HepG2 (cell line): ENCODE data around the gene LRRC45. TPM values are rescaled to one million over a fixed set of nuclear protein-coding genes. Genes with fewer than 3 reads are reported as not detected.

Source experiments
- BORCS8-MEF2B ChIP-seq: sonication (generic); formaldehyde crosslinking; IDR thresholded peaks from 2 replicates; pipeline ENCODE4 v1.8.0; 2022; ENCODE audit warnings: mild to moderate bottlenecking, missing genetic modification reagents
- CBX2 ChIP-seq, 2 experiments: fragments of 200-600 bp in 1 of 2; sonication (generic); formaldehyde crosslinking in 1 of 2; IDR thresholded peaks; 2 replicates each; pipeline versions ENCODE4 v1.7.0 to v1.8.1; 2018 to 2022; ENCODE audit warnings: low read depth in 2 of 2, low read length in 1 of 2, mild to moderate bottlenecking in 1 of 2, missing genetic modification reagents in 1 of 2
- ELF3 ChIP-seq: IDR thresholded peaks from 2 replicates; pipeline ENCODE4 v1.6.1; 2016; ENCODE audit warnings: missing genetic modification reagents, missing compliant biosample characterization
- IRF9 ChIP-seq: sonication (generic); formaldehyde crosslinking; IDR thresholded peaks from 2 replicates; pipeline ENCODE4 v1.8.0; 2022; ENCODE audit warnings: missing genetic modification reagents, mild to moderate bottlenecking, borderline replicate concordance
- ISX ChIP-seq: sonication (generic); formaldehyde crosslinking; conservative IDR thresholded peaks from 2 replicates; pipeline ENCODE4 v1.5.0; 2020; ENCODE audit warnings: missing genetic modification reagents
- KLF11 ChIP-seq: IDR thresholded peaks from 2 replicates; pipeline ENCODE4 v1.6.1; 2016; ENCODE audit warnings: missing compliant biosample characterization
- KMT2B ChIP-seq: IDR thresholded peaks from 2 replicates; pipeline ENCODE4 v1.6.1; 2016; ENCODE audit warnings: missing genetic modification reagents, missing compliant biosample characterization
- POLR2A ChIP-seq, 2 experiments: IDR thresholded peaks; 2 replicates each; pipeline ENCODE4 v1.6.1; 2011; ENCODE audit warnings: low read depth in 2 of 2, low read length in 2 of 2, mild to moderate bottlenecking in 1 of 2, moderate library complexity in 1 of 2; ENCODE audit not compliant: insufficient read depth in 1 of 2
- TCF7 ChIP-seq: sonication (generic); IDR thresholded peaks from 2 replicates; pipeline ENCODE4 v1.6.1; 2016; ENCODE audit warnings: antibody characterized with exemption, low read depth
- ZNF18 ChIP-seq: sonication (generic); formaldehyde crosslinking; IDR thresholded peaks from 2 replicates; pipeline ENCODE4 v1.8.0; 2022; ENCODE audit warnings: mild to moderate bottlenecking, missing genetic modification reagents; ENCODE audit not compliant: insufficient replicate concordance
- ZNF724P ChIP-seq: sonication (generic); formaldehyde crosslinking; IDR thresholded peaks from 2 replicates; pipeline ENCODE4 v1.8.0; 2022; ENCODE audit warnings: missing genetic modification reagents, borderline replicate concordance
- ZNF766 ChIP-seq: sonication (generic); formaldehyde crosslinking; IDR thresholded peaks from 2 replicates; pipeline ENCODE4 v1.5.0; 2020; ENCODE audit warnings: missing genetic modification reagents, borderline replicate concordance
- ZNF773 ChIP-seq: sonication (generic); formaldehyde crosslinking; IDR thresholded peaks from 2 replicates; pipeline ENCODE4 v1.4.0; 2020; ENCODE audit warnings: missing genetic modification reagents, borderline replicate concordance
- polyA plus RNA-seq, 8 experiments: library from polyadenylated mRNA; depleted of rRNA in 3 of 8; stranded (reverse) in 7 of 8; unstranded in 1 of 8; fragments of >200 nt; fragmentation: Illumina TruSeq in 4 of 8; extraction: Trizol in 4 of 8; gene quantifications; 2 replicates each; pipeline versions ENCODE4 v1.2.1 to v1.2.3, GENCODE V29; 2011 to 2016; ENCODE audit warnings: low read depth in 4 of 8, missing spikeins in 1 of 8, mixed read lengths in 1 of 8; ENCODE audit not compliant: insufficient read depth in 1 of 8
- total RNA-seq, 5 experiments: library from RNA; depleted of rRNA; stranded (reverse); fragments of >200 nt; fragmentation: Illumina TruSeq; extraction: Trizol; gene quantifications; 2 replicates each; pipeline ENCODE4 v1.2.3, GENCODE V29; 2016; ENCODE audit warnings: low read depth in 1 of 5
- TF ChIP-seq, protein P1 (sequence below): sonication (generic); formaldehyde crosslinking; IDR thresholded peaks from 2 replicates; pipeline ENCODE4 v1.4.0; 2020; ENCODE audit warnings: mild to moderate bottlenecking, low read depth, missing genetic modification reagents
- TF ChIP-seq, protein P2 (sequence below): sonication (generic); formaldehyde crosslinking; IDR thresholded peaks from 2 replicates; pipeline ENCODE4 v1.5.0; 2020; ENCODE audit warnings: mild to moderate bottlenecking, missing genetic modification reagents
- TF ChIP-seq, protein P3 (sequence below): IDR thresholded peaks from 2 replicates; pipeline ENCODE4 v1.6.1; 2012; ENCODE audit warnings: low read depth, low read length, improper control_type of control experiment
- TF ChIP-seq, protein P4 (sequence below): sonication (generic); formaldehyde crosslinking; IDR thresholded peaks from 2 replicates; pipeline ENCODE4 v1.5.0; 2020; ENCODE audit warnings: missing genetic modification reagents

LRRC45 gene
- total and polyA plus RNA-seq, 2 of the 13 experiments (the other 11 are each of a cell fraction or from before 2014, with no cell fraction given) = 11.6 to 48.1 TPM

GRCh38 chr17:81993729-81994592 is 29.1 kb upstream of the LRRC45 start (continued):
- TF ChIP-seq, protein P1, sequence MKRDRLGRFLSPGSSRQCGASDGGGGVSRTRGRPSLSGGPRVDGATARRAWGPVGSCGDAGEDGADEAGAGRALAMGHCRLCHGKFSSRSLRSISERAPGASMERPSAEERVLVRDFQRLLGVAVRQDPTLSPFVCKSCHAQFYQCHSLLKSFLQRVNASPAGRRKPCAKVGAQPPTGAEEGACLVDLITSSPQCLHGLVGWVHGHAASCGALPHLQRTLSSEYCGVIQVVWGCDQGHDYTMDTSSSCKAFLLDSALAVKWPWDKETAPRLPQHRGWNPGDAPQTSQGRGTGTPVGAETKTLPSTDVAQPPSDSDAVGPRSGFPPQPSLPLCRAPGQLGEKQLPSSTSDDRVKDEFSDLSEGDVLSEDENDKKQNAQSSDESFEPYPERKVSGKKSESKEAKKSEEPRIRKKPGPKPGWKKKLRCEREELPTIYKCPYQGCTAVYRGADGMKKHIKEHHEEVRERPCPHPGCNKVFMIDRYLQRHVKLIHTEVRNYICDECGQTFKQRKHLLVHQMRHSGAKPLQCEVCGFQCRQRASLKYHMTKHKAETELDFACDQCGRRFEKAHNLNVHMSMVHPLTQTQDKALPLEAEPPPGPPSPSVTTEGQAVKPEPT (CRISPR knock-in tag) = no peak; the same call in 1 of the 2 replicates
- TF ChIP-seq ZNF766 (CRISPR knock-in tag) (0 out of 2 replicates have a peak, but pooled peaks have one; percentile 14), ISX (no peak), CBX2 (IDR thresholded peaks at IDR 0.05; ENCODE audit: low read depth, low read length) (no peak), CBX2 (CRISPR knock-in tag; IDR thresholded peaks at IDR 0.05; ENCODE audit: low read depth) (0 out of 2 replicates have a peak, but pooled peaks have one; percentile 62), ZNF724P (CRISPR knock-in tag) (0 out of 2 replicates have a peak, but pooled peaks have one; percentile 19), POLR2A (IDR thresholded peaks at IDR 0.05; ENCODE audit: insufficient read depth in 1 of 2, low read depth in 2 of 2, low read length in 2 of 2) (peak in 1 of 2 experiments; percentile 62; a peak in 1 of 4 replicates), KLF11 (CRISPR knock-in tag) (no peak), ELF3 (CRISPR knock-in tag) (no peak), ZNF18 (CRISPR knock-in tag) (no peak), ZNF773 (CRISPR knock-in tag) (no peak), BORCS8-MEF2B (CRISPR knock-in tag) (peak; percentile 77), IRF9 (peak; percentile 56; the same call in 1 of the 2 replicates), KMT2B (no peak), TCF7 (peak; percentile 77)
- TF ChIP-seq, protein P2, sequence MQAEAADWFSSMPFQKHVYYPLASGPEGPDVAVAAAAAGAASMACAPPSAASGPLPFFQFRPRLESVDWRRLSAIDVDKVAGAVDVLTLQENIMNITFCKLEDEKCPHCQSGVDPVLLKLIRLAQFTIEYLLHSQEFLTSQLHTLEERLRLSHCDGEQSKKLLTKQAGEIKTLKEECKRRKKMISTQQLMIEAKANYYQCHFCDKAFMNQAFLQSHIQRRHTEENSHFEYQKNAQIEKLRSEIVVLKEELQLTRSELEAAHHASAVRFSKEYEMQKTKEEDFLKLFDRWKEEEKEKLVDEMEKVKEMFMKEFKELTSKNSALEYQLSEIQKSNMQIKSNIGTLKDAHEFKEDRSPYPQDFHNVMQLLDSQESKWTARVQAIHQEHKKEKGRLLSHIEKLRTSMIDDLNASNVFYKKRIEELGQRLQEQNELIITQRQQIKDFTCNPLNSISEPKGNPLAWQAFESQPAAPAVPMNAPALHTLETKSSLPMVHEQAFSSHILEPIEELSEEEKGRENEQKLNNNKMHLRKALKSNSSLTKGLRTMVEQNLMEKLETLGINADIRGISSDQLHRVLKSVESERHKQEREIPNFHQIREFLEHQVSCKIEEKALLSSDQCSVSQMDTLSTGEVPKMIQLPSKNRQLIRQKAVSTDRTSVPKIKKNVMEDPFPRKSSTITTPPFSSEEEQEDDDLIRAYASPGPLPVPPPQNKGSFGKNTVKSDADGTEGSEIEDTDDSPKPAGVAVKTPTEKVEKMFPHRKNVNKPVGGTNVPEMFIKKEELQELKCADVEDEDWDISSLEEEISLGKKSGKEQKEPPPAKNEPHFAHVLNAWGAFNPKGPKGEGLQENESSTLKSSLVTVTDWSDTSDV = no peak
- TF ChIP-seq, protein P3, sequence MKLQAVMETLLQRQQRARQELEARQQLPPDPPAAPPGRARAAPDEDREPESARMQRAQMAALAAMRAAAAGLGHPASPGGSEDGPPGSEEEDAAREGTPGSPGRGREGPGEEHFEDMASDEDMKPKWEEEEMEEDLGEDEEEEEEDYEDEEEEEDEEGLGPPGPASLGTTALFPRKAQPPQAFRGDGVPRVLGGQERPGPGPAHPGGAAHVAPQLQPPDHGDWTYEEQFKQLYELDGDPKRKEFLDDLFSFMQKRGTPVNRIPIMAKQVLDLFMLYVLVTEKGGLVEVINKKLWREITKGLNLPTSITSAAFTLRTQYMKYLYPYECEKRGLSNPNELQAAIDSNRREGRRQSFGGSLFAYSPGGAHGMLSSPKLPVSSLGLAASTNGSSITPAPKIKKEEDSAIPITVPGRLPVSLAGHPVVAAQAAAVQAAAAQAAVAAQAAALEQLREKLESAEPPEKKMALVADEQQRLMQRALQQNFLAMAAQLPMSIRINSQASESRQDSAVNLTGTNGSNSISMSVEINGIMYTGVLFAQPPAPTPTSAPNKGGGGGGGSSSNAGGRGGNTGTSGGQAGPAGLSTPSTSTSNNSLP = no peak
- TF ChIP-seq, protein P4, sequence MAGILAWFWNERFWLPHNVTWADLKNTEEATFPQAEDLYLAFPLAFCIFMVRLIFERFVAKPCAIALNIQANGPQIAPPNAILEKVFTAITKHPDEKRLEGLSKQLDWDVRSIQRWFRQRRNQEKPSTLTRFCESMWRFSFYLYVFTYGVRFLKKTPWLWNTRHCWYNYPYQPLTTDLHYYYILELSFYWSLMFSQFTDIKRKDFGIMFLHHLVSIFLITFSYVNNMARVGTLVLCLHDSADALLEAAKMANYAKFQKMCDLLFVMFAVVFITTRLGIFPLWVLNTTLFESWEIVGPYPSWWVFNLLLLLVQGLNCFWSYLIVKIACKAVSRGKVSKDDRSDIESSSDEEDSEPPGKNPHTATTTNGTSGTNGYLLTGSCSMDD (CRISPR knock-in tag) = no peak
